Right kidney (tissue), 1 donor: ENCODE data around the gene NINJ2.
"Not testable (repeated sequence)": the region's sequence is repeated elsewhere in the genome, so short reads cannot be mapped to it uniquely, and the experiment has no call there.

Source experiments
- DNase-seq: peaks from one replicate; pipeline ENCODE4 v3.0.0-alpha.2; 2016

Gene NINJ2

DNA sequence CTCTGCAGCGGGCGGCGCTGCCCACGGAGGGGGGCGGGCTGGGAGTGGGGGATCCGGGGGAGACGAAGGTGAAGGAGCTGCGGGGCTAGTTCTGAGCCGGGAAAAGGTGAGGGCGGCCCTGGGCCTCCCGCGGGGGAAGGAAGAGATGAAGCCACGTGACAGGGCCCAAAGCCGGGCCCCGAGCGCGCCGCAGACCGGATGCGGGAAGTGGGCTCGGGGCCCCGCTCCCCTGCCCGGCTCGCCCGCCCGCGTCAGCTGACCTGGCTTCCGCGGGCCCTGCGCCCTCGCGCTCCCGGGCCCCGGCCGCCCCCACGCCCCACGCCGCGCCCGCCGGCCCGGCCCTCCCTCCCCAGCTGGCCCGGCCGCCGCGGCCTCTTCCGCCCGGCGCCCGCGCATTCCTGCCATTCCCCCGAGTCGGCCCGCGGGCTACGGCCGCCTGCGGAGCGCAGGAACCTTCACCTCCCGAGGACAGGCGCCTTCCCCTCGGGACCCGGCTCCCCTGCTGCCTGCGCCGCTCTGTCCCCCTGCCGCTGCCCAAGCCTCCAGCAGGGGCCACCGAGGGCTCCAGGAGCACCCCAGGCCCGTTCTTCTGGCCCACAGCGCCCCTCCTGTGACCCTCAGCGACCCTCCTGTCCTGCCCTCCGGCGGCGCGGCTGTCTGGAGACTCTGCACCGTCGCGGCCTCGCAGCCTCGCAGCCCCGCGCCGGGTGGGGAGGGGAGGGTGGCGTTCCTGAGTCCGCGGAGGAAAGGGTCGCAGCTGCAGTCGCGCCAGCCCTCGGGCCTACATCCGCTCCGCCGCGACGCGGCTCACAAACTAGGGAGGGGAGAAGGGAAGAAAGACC, 20.4 kb downstream of the NINJ2 start:
- DNase-seq = peak; percentile 82

DNA sequence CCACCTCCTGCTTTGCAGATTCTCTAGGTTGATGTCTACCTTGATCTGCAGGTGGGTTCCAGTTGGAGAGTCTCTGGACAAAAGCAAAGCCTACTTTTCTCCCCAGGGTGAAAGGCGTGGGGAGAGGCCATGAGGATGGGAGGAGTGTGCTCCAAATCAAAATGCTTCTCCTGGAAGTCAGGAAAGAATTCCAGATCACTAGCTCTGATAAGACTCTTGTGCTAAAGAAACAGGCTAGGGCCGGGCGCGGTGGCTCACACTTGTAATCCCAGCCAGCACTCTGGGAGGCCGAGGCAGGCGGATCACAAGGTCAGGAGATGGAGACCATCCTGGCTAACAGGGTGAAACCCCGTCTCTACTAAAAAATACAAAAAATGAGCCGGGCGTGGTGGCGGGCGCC, 21.9 kb downstream of the NINJ2 start:
- not testable (repeated sequence) for DNase-seq

DNA sequence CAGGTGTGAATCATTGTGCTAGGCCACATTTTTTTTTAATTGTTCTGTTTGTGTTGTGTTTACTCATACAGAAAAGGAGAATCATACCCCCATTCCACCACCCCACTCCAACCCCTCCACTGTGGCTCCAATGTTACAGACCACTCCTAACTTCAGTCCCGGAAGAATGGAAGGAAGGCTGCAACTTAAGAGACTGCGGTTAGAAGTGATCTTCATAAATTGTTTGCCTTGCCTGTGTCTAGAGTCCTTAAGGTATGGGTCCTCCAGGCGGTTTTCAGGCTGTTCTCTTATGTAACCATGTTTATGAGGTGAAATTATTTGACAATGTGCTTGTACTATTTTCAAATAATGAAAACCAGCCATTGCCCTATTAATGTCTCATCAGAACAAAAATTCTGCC, 22.5 kb downstream of the NINJ2 start:
- no peak for DNase-seq

DNA sequence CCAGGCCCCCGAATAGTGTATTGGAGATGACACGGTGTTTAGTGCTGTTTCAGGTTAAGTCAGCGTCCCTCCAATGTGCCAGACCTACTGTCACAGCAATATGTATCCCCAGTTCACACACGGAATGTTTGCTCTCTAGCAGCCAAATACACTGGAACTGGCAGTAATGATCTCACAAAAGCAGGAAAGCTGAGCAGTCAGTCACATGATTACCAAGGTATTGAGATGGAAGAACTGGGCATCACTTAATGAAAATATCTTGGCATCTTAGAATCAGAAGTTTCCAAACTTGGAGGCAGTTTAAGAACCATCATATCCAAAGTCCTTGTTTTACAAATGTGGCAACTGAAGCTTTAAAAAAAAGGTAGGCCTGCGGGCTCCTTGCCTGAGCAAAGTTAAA, 23.3 kb downstream of the NINJ2 start:
- no peak for DNase-seq

DNA sequence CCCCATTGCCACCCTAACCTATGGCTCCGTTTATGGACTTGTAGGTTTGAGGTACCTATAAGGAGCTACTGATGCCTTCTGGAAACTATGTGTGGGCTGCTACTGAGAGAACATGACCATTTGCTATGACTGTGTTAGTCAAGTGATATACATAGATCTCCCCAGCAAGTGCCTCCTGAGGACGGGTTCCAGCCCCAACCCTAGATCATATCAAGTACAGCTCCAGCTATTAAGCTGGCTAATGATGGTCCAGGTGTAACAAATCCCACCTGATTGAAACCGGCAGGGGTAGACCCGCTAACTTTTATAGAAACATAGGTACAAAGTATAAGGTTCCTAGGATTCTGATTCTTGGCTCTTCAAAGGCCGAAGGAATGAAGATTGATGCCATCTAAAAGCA, 23.7 kb downstream of the NINJ2 start:
- no peak for DNase-seq

DNA sequence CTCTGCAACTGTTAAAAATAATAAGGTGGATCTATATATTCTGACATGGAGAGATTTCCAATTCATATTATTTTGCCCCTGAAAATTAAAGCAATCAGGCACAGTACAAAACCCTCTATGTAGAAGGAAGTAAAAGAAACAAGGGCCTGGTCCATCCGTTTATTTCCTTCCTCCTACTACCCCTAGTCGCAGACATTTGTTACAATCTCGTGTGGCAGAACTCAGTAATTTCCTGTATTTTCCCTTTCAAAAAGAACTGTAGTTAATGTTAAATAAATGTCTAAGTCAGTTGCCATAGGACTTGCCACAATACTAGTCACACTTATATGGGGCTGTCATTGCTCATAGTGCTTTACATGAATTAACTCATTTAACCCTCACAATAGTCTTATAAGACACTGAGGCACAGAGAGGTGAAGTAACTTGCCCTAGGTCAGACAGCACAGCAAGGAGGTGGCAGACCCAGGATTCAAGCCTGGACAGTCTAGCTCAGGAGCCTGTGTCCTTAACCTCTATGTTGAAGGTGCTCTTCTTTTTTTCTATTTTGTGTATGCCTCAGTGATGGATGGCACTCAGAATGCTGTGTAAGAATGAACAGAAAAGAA, 24.2 kb downstream of the NINJ2 start:
- no peak for DNase-seq

DNA sequence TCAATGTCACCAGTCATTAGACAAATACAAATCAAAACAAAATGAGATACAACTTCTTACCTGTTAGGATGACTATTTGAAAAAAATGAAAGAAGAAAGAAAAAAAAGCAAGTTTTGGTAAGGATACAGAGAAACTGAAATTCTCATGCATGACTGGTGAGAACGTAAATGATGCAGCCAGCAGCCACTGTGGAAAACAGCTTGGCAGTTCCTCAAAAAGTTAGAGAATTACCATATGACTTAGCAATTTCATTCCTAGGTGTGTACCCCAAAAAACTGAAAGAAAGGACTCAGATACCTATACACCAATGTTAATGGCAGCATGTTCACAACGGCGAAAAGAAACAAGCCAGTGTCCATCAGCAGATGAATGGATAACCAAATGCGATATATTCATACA, 26.6 kb downstream of the NINJ2 start:
- DNase-seq = no peak

DNA sequence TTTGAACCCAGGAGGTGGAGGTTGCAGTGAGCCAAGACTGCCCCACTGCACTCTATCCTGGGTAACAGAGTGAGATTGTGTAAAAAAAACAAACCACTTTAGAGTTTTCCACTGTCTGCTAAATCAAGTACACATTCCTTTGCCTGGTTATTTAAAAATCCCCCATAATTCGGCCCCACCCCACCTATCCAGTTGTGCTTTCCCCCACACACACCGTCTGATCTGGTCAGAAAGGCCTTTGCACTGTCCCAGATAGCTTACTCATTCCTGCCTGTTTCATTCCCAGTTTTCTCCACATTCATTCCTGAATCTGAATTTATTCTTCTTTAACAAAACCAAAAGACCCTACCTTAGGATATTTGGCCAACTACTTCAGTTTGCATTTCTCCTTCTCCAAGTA, 29.5 kb downstream of the NINJ2 start:
- DNase-seq = no peak

DNA sequence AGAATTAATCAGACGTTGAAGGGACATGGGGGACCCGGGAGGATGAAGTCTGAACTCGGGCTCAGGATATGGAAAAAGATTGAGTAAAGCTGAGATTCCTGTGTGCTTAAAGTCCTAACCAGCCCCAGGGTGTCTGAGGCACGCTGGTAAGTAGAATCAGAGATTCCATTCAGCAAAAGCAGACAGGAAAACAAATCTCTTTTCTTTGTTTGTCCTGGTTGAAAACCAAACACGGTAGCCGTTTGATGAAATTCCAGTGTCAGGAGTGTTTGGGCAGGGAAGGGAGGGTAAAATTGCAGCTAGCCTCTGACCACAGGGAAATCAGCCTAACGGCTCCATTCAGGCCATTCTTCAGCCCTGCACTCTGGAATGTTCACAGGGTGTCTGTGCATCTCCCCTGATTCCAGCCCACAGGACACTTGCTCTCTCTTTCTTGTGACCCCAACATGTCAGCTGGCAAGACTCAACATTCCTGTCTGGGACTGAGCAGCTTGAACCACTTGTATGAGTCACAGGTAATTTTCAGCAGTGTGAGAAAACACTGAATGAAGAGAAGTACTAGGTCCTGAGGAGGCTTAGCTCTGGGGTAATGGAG, 31.0 kb downstream of the NINJ2 start:
- peak; percentile 31 for DNase-seq

DNA sequence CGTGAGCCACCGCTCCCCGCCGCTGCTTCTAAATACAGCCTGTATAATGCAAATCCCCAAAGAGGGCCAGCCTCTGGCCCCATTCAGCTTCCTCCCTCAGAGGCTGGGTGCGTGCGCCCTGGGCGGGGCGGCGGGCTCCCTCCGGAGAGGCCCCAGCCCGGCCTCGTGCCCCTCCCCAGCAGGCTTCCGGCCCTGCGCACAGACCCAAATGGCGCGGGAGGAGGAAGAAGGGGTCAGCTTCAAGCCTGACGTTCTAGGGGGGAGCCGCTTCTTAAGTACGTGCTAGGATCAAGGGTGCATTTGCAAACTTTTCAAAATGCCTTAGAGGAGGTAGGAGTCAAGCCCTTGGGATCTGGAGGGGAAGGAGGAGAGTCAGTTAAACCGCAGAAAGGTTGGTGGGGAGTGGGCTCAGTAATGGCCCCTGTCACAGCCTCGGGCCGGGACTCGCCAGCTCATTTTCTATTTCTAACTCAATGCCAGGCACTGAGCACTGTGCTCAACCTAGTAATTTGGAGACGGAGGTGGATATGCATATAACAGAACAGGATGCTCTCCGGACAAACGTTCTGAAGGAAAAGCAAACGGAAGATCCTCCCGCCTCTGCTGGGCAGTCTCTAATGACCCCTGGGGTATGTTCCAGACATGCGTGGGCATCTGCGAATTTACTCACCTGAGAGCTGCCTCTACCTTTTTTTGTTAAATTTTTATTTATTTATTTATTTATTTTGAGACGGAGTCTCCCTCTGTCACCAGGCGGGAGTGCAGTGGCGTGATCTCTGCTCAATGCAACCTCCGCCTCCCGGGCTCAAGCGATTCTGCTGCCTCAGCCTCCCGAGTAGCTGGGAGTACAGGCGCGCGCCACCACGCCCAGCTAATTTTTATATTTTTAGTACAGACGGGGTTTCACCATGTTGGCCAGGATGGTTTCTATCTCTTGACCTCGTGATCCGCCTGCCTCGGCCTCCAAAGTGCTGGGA, 32.3 kb downstream of the NINJ2 start:
- no peak for DNase-seq

DNA sequence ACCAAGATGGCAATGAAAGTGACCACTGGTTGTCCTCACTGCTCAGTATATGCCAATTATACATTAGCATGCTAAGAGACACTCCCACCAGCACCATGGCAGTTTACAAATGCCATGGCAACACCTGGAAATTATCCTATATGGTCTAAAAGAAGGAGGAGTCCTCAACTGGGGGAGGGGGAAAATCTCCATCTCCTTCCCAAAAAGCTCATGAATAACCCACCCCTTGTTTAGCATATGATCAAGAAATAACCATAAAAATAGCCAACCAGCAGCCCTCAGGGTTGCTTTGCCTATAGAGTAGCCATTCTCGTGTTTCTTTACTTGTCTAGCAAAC, 34.5 kb downstream of the NINJ2 start:
- not testable (repeated sequence) for DNase-seq

DNA sequence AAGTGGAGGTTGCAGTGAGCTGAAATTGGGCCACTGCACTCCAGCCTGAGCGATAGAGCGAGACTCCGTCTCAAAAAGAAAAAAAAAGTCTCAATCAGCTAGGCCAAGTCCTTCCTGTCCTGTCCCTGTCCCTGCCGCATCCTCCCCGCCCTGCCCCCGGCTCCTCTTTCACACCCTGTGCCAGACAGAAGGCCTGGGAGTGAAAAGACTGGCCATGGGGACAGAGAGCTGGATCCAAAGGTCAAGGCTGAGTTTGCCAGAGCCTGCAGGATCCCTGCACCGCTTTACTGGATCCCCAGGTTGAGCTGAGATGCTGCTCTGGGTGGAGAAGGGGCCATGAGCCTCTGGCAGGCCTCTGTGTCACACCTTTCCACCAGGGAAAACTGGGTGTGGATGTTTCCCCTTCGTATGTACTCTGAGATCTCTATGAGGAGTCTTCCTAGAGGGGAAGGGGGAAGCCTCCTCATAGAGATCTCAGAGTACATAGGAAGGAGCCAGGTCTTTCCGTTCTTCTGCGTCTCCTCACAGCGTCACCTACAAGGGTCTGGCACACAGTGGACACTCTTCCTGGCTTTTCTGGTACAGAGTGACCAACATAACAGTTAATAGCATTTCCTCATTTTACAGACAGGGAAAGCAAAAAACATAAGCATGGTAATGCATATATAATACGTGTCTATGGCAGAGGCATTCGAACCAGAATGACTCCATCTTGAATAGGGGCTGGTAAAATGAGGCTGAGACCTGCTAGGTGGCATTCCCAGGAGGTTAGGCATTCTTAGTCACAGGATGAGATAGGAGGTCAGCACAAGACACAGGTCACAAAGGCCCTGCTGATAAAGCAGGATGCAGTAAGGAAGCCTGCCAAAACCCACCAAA, 35.1 kb downstream of the NINJ2 start:
- DNase-seq = no peak

DNA sequence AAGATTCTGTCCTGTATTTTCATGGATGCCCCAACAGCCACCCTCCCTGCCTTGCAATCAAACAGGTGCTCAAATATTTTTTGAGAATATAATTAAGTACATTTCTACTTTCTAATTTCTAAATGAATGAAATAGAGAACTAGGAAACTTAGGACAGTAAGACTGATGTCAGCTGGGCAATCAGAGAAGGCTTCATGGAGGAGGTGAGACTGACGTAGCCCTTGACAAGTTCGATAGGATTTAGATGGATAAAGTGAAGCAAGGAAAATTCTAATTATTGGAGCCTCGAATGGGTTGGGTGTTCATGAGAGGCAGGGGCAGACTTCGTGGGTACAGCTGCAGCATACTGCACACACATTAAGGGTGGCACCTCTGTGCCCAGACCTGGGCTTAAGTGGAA, 36.0 kb downstream of the NINJ2 start:
- DNase-seq = no peak

DNA sequence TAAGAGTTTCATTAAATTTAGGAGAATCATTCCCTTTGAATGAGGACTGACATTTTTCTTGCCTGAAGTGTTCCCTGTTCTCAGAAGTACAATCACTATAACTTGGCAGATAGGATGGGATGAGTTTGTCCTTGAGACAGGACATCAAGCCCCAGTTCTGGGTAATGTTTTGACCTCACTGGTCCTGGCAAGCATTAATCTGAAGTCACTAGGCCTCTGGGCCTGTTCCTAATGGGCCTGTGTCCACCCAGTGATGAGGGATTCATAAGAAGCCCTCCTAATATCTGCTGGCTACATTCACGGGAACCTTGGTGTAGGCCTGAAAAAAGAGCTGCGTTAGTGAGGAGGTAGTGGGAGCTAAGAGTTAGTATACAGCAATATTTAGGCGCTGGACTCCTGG, 37.2 kb downstream of the NINJ2 start:
- no peak for DNase-seq

DNA sequence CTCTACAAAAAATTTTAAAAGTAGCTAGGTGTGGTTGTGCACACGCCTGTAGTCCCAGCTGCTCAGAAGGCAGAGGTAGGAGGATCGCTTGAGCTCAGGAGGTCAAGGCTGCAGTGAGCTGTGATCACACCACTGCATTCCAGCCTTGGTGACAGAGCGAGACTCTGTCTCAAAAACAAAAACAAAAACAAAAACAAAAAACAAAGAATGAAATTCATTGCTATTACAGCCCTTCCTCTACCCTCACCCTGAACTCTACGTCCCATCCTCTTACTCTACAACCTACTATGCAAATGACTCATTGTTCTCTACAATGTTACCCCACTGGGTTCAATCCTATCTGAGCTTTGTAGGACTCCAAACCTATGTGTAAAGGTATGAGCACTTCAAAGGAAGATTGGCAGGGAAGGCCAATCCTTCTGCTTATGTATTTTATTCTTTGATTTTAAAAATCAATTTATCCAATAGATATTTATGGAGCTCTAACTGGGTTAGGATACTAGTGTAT, 39.3 kb downstream of the NINJ2 start:
- no peak for DNase-seq

DNA sequence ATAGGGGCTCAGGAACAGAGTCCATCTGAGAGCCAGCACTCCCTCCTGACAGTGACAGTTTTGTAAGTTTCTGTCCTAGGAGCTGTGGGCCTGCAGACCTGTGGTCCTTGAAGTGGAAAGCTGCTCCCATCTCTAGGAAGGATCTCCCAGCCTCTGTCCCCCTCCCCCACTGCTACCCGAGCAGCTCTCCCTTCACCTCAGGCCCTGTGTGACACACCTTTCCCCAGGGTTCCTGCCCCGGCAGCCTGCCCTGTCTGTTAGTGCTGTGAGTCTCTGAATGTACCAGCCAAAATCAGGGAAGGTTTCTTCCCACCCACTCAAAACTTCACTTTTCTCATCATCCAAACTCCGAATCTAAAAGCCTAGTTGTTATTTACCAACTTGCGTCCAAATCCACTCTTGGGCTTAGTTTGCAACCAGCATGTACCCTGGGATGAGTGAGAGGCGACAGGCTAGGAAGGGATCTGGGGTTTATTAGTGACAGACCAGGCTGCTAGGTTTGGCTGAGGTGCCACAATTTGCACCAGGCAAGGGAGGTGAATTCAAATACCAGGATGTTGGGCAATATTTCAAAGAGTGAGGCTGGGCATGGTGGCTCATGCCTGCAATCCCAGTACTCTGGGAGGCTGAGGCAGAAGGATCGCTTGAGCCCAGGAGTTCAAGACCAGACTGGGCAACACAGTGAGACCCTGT, 39.9 kb downstream of the NINJ2 start:
- DNase-seq = no peak

DNA sequence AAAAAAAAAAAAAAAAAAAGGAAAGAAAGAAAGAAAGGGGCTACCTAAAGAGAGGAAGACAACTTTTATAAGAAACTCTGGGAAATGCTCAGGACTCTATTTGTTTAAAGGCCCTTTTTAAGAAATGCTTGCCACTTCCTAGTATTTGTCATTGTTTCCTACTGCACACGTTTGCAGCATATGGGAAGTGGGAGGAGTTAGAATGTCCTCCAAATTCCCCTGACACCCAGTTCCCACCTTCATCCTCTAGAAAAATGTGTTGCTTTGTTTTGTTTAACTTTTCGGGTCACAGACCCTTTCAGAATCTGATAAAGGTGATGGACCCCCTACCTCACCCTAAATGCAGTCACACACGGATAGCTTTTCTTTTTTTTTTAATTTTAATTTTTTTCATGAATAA, 40.8 kb downstream of the NINJ2 start:
- no peak for DNase-seq

DNA sequence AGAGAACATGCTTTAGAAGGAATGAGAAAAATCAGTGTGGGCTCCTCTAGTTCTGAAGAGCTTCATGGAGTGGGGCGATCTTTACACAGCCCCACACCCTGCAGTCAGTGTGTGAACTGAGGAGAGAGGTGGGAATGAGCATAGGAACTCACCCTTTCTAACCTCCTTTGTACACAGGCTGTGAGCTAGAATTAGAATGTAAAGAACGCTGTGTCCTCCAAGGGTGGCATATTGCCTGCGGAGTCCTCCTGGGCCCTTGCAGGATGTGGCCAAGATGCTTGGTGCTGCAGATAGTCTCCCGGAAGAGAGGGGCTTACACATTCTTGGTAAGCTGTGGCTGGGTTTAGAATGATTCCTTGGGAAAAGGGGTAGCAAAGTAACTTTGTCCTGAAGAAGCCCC, 43.9 kb downstream of the NINJ2 start:
- DNase-seq = no peak

DNA sequence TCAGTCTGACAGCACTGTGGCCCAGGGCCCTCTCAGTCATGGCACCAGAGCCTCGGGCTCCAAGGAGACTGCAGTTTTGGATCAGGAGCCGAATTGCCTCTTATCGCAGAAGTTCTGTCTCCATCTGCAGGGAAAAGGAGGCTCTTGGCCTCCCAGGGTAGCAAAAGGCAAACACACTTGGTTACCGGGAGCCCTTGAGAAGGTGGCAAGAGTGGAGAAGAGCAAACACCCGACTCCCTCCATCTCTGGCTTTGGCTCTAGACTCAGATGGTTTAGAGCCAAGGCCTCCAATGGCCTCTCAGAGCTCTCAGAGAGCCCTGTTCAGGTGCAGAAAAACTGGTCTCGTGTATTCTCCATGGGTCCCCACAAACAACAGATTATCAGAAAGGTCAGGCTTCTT, 44.6 kb downstream of the NINJ2 start:
- no peak for DNase-seq

DNA sequence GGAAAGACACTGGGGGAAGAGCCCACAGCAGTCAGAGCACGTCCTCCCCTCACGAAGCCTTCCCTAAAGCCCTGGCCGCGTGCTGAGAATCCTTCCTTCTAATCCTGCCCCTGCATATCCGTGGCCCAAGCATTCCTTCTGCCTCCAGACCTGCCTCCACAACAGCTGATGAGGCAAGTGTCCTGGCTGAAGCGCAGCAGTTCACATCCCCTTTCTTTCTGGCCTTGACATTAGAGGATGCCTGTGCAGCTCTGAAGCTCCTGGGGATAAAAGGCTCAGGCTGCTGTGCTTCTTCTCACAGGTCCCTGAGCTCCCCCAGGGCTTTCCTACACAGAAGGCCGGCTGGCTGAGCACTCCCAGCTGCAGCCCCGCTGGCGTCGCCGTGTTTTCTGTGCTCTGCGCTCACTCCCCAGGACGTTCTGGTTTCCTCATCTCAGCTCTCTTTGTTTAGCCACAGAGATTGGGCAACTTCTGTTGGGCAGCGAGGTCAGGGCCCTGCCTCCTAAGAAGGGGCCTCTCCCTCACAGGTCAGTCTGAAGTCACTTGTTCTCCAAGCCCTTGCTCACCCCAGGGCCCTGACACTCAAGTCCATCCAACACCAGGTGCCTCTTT, 45.8 kb downstream of the NINJ2 start:
- DNase-seq = no peak
